Measurements from ENCODE around the gene AP1B1.

Gene AP1B1

DNA sequence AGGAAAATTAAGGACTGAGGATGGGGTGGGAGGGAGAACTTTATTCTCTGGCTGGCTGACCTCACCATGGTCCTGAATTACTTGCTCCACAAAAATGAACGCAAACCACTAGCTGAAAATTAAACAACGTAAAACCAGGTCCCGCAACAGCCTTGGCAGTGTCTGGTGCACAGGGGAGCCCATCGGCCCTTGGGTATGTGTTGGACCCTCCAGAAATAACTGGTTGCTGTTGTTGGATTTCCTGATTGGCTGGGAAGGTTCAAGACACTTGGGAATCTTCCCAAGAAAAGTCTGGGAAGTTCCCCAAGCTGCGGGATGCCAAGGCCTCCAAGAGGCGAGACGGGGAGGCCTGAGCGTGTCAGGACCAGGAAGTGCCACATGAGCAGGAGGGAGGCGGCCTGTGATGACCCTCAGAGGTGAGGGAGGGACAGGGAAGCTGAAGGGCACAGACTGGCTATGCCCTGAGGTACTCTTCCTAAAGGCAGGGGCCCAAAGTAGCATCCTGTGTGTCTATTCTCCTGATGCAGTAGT is 62.5 kb downstream of the AP1B1 start:
- TF ChIP-seq, protein P1, sequence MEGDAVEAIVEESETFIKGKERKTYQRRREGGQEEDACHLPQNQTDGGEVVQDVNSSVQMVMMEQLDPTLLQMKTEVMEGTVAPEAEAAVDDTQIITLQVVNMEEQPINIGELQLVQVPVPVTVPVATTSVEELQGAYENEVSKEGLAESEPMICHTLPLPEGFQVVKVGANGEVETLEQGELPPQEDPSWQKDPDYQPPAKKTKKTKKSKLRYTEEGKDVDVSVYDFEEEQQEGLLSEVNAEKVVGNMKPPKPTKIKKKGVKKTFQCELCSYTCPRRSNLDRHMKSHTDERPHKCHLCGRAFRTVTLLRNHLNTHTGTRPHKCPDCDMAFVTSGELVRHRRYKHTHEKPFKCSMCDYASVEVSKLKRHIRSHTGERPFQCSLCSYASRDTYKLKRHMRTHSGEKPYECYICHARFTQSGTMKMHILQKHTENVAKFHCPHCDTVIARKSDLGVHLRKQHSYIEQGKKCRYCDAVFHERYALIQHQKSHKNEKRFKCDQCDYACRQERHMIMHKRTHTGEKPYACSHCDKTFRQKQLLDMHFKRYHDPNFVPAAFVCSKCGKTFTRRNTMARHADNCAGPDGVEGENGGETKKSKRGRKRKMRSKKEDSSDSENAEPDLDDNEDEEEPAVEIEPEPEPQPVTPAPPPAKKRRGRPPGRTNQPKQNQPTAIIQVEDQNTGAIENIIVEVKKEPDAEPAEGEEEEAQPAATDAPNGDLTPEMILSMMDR (IDR thresholded peaks at IDR 0.05), result no peak

DNA sequence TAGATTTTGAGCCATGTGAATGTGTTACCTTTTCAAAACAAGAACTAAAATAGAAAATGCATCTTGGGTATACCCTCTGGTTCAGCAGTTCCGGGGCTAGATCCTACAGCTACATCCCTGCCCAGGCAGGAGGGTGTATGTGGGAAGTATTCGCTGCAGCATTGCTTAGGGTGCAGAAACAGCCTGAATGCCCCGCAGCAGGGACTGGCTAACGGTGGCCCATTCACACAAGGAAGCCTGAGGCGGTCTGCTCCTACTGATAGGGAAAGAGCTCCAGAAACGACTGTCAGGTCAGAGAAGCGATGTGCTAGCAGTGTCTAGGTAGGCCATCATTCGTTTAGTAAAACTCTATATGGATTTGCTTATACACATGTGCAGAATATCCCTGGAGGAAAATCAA is 63.0 kb downstream of the AP1B1 start:
- TF ChIP-seq, protein P1 (IDR thresholded peaks at IDR 0.05), result no peak

DNA sequence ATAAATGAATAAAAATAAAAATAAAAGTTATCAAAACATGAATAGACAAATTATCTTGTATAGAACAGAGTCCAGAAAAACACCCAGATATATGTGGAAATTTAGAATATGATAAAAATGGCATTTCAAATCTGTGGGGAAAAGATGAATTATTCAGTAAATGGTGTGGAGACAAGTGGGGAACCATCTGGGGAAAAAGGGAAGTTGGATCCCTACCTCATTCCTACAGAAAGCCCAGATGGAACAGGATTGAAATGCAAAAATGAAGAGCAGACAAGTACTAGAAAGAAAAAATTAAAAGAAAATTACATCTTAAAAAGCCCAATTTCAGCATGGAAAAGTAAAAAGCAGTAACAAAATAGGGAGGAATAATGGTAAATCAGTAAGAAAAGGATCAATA is 64.7 kb downstream of the AP1B1 start:
- TF ChIP-seq, protein P1 (IDR thresholded peaks at IDR 0.05), result no peak

DNA sequence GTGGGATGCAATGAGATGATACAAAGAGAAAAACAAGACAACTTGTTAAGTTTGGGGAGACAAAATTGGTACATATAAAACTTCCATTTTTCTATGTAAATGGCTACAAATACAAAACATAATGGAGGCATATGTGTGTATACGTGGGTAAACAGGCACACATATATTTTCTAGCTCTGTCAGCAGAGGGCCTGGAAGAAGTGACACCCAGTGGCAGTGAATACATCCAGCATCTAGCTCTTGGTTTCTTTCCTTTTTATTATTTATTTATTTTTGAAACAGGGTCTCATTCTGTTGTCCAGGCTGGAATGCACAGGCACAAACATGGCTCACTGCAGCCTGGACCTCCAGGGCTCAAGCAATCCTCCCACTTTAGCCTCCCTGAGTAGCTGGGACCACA is 67.8 kb downstream of the AP1B1 start:
- TF ChIP-seq, protein P1 (IDR thresholded peaks at IDR 0.05), result peak; percentile 24; the same call in 1 of the 2 replicates

DNA sequence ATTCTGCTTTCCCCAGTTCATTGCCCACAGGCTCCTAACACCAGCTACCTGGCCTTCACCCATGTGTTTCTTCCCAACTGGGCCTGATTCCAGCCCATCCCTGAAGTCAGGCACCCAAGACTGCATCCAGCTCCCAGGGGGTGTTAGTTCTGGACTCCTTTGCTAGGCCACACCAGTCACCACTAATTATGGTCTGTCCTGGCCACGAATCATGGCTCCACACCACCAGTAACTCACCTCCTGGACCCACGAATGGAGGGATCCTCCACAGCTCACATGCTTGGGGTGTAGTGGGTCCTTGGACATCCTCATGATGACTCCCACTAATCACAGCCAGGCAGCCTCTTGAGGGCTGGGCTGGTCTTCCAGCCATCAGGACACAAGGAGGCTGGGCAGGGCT is 69.3 kb downstream of the AP1B1 start:
- TF ChIP-seq, protein P1 (IDR thresholded peaks at IDR 0.05), result no peak

DNA sequence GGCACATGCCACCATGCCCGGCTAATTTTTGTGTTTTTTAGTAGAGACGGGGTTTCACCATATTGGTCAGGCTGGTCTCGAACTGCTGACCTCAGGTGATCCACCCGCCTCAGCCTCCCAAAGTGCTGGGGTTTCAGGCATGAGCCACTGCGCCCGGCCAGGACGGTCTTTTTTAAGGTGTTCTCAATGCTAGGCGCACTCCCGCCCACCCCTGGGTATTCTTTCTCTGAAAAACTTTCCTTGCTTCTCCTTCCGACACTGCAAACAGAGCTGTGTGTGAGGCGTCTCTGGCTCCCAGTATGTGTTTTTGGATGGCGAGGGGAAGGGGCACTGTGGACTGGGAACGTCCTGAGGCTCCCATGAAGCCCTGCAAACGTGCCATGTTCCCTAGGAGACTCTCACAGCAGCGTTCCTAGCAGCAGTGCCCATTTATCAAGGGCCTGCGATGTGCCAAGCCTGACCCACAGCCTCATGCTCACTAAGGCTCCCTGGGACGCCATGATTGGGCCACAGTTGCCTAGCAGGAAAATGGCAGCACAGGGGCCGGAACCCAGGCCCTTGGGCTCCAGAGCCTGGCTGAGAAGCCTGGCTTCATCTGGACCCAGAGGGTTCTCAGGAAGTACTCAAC is 70.4 kb downstream of the AP1B1 start:
- TF ChIP-seq, protein P1 (IDR thresholded peaks at IDR 0.05), result no peak

DNA sequence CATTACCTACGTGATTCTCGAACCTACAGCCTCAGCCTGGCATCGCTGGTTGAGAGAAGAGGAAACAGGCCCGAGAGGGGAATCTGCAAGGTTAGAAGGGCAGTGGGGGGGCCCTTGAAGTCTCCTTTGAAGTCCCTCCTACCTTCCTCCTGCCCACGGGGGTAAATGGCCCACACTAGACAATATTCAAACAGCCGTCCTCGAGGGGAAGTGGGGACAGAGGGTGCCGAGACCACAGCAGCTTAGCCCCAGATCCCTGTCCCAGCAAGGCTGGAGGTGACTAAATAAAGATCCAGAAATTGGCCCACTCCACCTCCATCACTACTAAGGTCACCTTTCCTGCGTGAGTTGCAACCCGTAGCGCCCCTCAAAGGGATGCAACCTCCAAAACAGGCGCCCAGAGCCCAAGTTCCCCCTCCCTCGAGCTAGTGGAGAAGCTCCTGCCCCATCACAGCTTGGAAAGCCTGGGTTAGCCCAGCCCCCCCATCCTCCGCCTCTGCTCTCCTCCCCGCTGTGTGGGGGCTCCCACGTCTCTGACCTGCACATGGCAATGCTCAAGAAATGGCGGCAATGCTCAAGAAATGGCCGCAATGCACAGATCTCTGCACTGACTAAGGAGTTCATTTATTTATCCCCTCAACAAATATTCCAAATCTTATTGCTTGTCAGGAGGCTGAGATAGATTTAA is 72.1 kb downstream of the AP1B1 start:
- TF ChIP-seq, protein P1 (IDR thresholded peaks at IDR 0.05), result no peak

Data from LNCAP (cell line).